Stomach (tissue), 9 donors: ENCODE results near the gene BABAM2. TPM values are rescaled to one million over a fixed set of nuclear protein-coding genes. Genes with fewer than 3 reads are reported as not detected.

Experiments
- DNase-seq, 2 donors: peaks; one replicate each; pipeline versions ENCODE4 v3.0.0 to v3.0.0-alpha.2; 2013 to 2019
- H3K27ac ChIP-seq, 5 donors: fragments of 200-600 bp in 4 of 5; sonication (generic) in 4 of 5; one replicate each; pipeline ENCODE4 v1.5.1; 2013 to 2019; ENCODE audit warnings: mild to moderate bottlenecking in 1 of 5, moderate library complexity in 1 of 5
- H3K27me3 ChIP-seq, 3 donors: fragments of 200-600 bp; sonication (generic); one replicate each; pipeline ENCODE4 v1.5.1; 2017 to 2019; ENCODE audit warnings: mixed run types in 1 of 3
- H3K36me3 ChIP-seq, 4 donors: fragments of 200-600 bp; sonication (generic); 1 replicate in 3 of 4; 2 replicates in 1 of 4; pipeline ENCODE4 v1.5.1; 2016 to 2019
- H3K4me1 ChIP-seq, 4 donors: fragments of 200-600 bp; sonication (generic); one replicate each; pipeline ENCODE4 v1.5.1; 2016 to 2019
- H3K4me3 ChIP-seq, 4 donors: fragments of 200-600 bp; sonication (generic) in 3 of 4; one replicate each; pipeline ENCODE4 v1.5.1; 2016 to 2019; ENCODE audit warnings: mild to moderate bottlenecking in 1 of 4
- H3K9me3 ChIP-seq, 4 donors: fragments of 200-600 bp; sonication (generic); one replicate each; pipeline ENCODE4 v1.5.1; 2016 to 2019
- EP300 ChIP-seq: sonication (generic); formaldehyde crosslinking; IDR thresholded peaks from one replicate; pipeline ENCODE4 v1.6.1; 2017; ENCODE audit warnings: antibody characterized with exemption
- POLR2A ChIP-seq, 4 donors: fragments of 450-650 bp; IDR thresholded peaks; one replicate each; pipeline ENCODE4 v1.6.1; 2016; ENCODE audit warnings: antibody characterized with exemption in 4 of 4, control low read depth in 2 of 4, mild to moderate bottlenecking in 1 of 4, moderate library complexity in 1 of 4
- POLR2AphosphoS5 ChIP-seq, 3 donors: sonication (generic); formaldehyde crosslinking; IDR thresholded peaks; one replicate each; pipeline ENCODE4 v1.6.1; 2016; ENCODE audit warnings: antibody characterized with exemption in 3 of 3
- WGBS, 5 donors: extraction: QIAGEN DNeasy Blood & Tissue Kit in 3 of 5; methylation state at CpG; one replicate each; pipeline versions ENCODE4 v1.1.5 to v1.1.7; 2013 to 2018; 5-methylcytosine and 5-hydroxymethylcytosine counted together
- intact Hi-C: fragments of 100-400 bp; cut with DNase I; formaldehyde crosslinking; loops from one replicate; pipeline ENCODE4 v1.15.1; 2023; ENCODE audit warnings: low total_unique reads
- polyA plus RNA-seq, 3 donors: library from polyadenylated mRNA; stranded (reverse); fragments of 200-250 nt; gene quantifications; one replicate each; pipeline ENCODE4 v1.2.3, GENCODE V29; 2013
- total RNA-seq, 5 donors: library from RNA; depleted of rRNA; stranded (reverse); fragments of >200 nt; gene quantifications; one replicate each; pipeline versions ENCODE4 v1.1.0 to v1.2.3, GENCODE V29; 2014 to 2016
- TF ChIP-seq, protein P1 (sequence below), 7 experiments: fragments of 450-650 bp in 4 of 7; fragments of 200-600 bp in 3 of 7; sonication (generic) in 3 of 7; IDR thresholded peaks; one replicate each; pipeline ENCODE4 v1.5.1; 2016 to 2019; ENCODE audit warnings: antibody characterized with exemption in 7 of 7, control low read depth in 2 of 7, mild to moderate bottlenecking in 1 of 7
- donor health status: healthy with polysubstance abuse.
- donor health status: Bipolar disorder and iron deficiency.
- donor health status: healthy.

The BABAM2 gene
- total and polyA plus RNA-seq, 8 donors, result 14.2 to 41.4 (median 22.8) TPM

DNA sequence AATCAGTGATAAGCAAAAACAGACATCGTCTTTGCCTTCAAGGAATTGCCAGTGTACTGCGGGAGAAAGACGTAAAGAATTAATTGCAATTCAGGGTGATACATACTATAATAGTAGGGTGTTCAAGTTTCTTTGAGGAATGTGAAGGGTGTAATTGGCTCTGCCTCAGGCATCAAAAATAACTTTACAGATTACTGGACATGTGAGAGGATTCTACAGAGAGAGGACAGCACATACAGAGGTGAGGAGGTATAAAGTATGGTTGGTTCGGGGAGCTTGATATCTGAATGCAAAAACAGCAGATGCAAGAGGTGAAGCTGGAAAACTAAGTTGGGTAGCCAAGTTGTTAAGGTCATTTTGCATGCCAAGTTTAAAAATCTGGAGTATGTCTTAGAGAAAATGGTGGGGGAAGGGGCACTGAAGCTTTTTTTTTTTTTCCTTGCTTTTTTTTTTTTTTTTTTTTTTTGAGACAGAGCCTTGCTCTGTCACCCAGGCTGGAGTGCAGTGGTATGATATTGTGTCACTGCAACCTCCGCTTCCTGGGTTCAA is 274.6 kb downstream of the BABAM2 start:
- Histone ChIP-seq H3K4me1 (peaks cover 7 to 38% (median 21%) of the 10 kb centered on the region in 4 donors), H3K36me3 (no peaks in the 10 kb centered on the region), H3K9me3 (no peaks in the 10 kb centered on the region), H3K27me3 (no peaks in the 10 kb centered on the region), H3K4me3 (no peak overlapping the region), H3K27ac (peak overlapping the region in 4 of 5 donors; percentile 33 to 69 (median 53))
- TF ChIP-seq EP300 (no peak), POLR2A (IDR thresholded peaks at IDR 0.05) (no peak), POLR2AphosphoS5 (IDR thresholded peaks at IDR 0.05) (no peak)
- TF ChIP-seq, protein P1, sequence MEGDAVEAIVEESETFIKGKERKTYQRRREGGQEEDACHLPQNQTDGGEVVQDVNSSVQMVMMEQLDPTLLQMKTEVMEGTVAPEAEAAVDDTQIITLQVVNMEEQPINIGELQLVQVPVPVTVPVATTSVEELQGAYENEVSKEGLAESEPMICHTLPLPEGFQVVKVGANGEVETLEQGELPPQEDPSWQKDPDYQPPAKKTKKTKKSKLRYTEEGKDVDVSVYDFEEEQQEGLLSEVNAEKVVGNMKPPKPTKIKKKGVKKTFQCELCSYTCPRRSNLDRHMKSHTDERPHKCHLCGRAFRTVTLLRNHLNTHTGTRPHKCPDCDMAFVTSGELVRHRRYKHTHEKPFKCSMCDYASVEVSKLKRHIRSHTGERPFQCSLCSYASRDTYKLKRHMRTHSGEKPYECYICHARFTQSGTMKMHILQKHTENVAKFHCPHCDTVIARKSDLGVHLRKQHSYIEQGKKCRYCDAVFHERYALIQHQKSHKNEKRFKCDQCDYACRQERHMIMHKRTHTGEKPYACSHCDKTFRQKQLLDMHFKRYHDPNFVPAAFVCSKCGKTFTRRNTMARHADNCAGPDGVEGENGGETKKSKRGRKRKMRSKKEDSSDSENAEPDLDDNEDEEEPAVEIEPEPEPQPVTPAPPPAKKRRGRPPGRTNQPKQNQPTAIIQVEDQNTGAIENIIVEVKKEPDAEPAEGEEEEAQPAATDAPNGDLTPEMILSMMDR (IDR thresholded peaks at IDR 0.05), result no peak
- intact Hi-C loops, result no loop called here
- WGBS, 5 donors, result 85 to 94% (median 92%) methylated on average over 5 of the region's 5 CpGs
- DNase-seq, result no peak

DNA sequence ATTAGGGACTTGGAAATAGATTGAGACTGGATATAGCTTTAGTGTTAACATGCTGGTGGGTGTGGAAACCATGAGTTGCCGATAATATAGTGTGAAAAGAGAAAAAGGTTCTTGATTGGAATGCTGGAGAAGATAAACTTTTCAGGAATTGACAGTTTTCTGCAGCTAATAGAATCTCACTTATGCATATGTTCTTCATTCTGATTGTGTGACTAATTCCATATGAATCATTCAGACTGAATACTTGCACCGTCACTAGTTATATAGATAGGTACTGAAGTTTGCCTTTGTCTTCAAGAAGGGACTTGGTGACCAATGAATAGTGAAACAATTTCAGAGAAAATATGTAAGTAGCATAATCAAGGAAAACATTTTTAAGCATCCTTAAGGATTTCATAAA is 276.4 kb downstream of the BABAM2 start:
- TF ChIP-seq EP300 (no peak), POLR2A (IDR thresholded peaks at IDR 0.05) (no peak), POLR2AphosphoS5 (IDR thresholded peaks at IDR 0.05) (no peak)
- TF ChIP-seq, protein P1 (IDR thresholded peaks at IDR 0.05), result no peak
- H3K27me3 ChIP-seq, result no peaks in the 10 kb centered on the region
- H3K9me3 ChIP-seq, result no peaks in the 10 kb centered on the region
- H3K27ac ChIP-seq, result no peak overlapping the region
- H3K36me3 ChIP-seq, result no peaks in the 10 kb centered on the region
- intact Hi-C loops, result no loop called here
- DNase-seq, result no peak
- WGBS, 5 donors, result 88 to 100% (median 94%) methylated on average over 2 of the region's 2 CpGs
- H3K4me1 ChIP-seq, result peaks cover 7 to 27% (median 21%) of the 10 kb centered on the region in 4 donors
- H3K4me3 ChIP-seq, result no peak overlapping the region

DNA sequence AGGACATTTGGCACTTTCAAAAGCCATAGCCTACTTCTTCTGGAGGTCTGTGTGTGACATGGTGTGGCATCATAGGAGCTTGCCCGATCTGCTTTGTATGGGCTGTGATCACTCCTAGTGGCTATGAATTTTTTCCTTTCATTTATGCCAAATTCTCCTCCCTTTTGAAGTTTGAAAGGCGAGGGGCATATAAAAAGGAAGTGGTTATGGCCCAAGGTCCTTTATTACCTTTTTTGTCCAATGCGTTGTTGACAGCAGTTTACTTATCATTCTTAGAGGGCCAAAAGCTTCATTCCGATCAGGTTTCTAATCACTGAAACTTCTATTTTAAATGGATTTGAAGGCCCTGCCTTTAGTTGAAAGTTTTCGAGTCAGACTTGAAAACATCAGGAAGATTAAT is 277.8 kb downstream of the BABAM2 start:
- 84 to 92% (median 89%) methylated on average over 5 of the region's 5 CpGs for WGBS, 5 donors
- H3K4me3 ChIP-seq, result no peak overlapping the region
- intact Hi-C loops, result no loop called here

DNA sequence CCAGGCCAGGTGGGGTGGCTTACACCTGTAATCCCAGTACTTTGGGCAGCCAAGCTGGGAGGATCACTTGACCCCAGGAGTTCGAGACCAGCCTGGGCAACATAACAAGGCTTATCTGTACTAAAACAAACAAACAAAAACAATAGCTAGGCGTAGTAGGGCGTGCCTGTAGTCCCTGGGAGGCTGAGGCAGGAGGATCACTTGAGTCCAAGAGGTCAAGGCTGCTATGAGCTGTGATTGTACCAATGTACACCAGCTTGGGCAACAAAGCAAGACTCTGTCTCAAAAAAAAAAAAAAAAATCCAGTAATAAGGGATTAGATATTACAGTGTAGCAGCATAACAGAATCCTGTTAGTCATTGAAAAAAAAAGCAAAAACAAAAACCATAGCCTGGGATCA is 279.0 kb downstream of the BABAM2 start:
- intact Hi-C loops, result no loop called here
- Histone ChIP-seq H3K36me3 (no peaks in the 10 kb centered on the region), H3K9me3 (no peaks in the 10 kb centered on the region), H3K27me3 (no peaks in the 10 kb centered on the region), H3K4me1 (peaks cover 0 to 9% (median 5%) of the 10 kb centered on the region in 4 donors), H3K4me3 (no peak overlapping the region), H3K27ac (no peak overlapping the region)
- TF ChIP-seq POLR2AphosphoS5 (IDR thresholded peaks at IDR 0.05), result no peak
- no peak for TF ChIP-seq POLR2A (IDR thresholded peaks at IDR 0.05)
- TF ChIP-seq, protein P1 (IDR thresholded peaks at IDR 0.05), result no peak
- no peak for TF ChIP-seq EP300
- 63 to 76% (median 66%) methylated on average over 3 of the region's 3 CpGs for WGBS, 5 donors
- DNase-seq, result no peak

More for the DNA sequence above, 277.8 kb downstream of the BABAM2 start:
- Histone ChIP-seq H3K27ac (no peak overlapping the region), H3K9me3 (no peaks in the 10 kb centered on the region), H3K4me1 (peaks cover 6 to 20% (median 16%) of the 10 kb centered on the region in 4 donors), H3K36me3 (no peaks in the 10 kb centered on the region), H3K27me3 (no peaks in the 10 kb centered on the region)
- DNase-seq, result no peak
- TF ChIP-seq POLR2A (IDR thresholded peaks at IDR 0.05) (no peak), EP300 (no peak), POLR2AphosphoS5 (IDR thresholded peaks at IDR 0.05) (no peak)
- TF ChIP-seq, protein P1 (IDR thresholded peaks at IDR 0.05), result no peak
